ENCODE results near the gene LILRB4. TPM values are rescaled to one million over a fixed set of nuclear protein-coding genes. Genes with fewer than 3 reads are reported as not detected.

LILRB4 gene
- total and polyA plus RNA-seq, 12 donors = 0.83 to 26.4 (median 10.6) TPM

- no peak overlapping the region for H3K4me3 ChIP-seq
- H3K27me3 ChIP-seq = no peaks in the 10 kb centered on the region
- no peak overlapping the region for H3K27ac ChIP-seq
- no peak for DNase-seq
- no peak for TF ChIP-seq POLR2A (IDR thresholded peaks at IDR 0.05)
- no peak for TF ChIP-seq CTCF (IDR thresholded peaks at IDR 0.05)
- H3K36me3 ChIP-seq (replicated peaks in 1 of 2) = no peaks in the 10 kb centered on the region
- intact Hi-C loops (cut with DNase I) = no loop called here
- no peaks in the 10 kb centered on the region for H3K9me3 ChIP-seq (replicated peaks in 1 of 3)
- H3K4me1 ChIP-seq (replicated peaks in 1 of 2) = no peaks in the 10 kb centered on the region
- 56 to 67% (median 64%) methylated on average over 6 of the region's 6 CpGs for WGBS, 4 donors
Observed at GRCh38 chr19:54660964-54661363, 1.8 kb upstream of the LILRB4 start.

DNA sequence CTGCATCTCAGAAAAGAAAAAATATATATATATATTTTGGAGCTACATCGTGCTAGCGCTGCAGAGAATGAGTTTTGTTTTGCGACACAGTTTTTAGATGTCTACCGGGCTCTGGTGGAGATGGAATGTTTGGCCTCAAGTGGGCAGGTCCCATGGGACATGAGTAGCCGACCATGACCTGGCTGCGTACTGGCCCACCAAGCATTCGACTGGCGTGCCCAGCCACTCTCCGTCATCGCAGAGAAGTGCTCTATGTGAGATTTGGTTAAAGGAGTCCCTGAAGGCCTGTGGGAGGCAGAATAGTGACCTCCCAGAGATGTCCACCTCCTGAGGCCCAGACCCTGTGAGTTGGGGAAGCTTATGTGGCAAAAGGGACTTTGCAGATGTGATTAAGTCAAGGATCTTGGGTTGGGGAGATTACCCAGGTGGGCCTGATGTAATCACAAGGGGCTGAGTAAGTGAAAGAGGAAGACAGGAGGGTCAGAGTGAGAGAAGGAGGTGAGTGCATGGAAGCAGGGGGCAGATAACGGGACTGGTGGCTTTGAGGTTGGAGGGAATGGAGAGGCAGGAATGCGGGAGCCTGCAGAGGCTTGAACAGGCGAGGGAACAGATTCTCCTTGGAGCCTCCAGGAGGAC lies 821 bp upstream of the LILRB4 start:
- Histone ChIP-seq H3K4me1 (replicated peaks in 1 of 2) (no peaks in the 10 kb centered on the region), H3K9me3 (replicated peaks in 1 of 3) (no peaks in the 10 kb centered on the region), H3K27ac (no peak overlapping the region), H3K36me3 (replicated peaks in 1 of 2) (no peaks in the 10 kb centered on the region), H3K27me3 (no peaks in the 10 kb centered on the region), H3K4me3 (no peak overlapping the region)
- no peak for DNase-seq
- TF ChIP-seq CTCF (IDR thresholded peaks at IDR 0.05) (no peak), POLR2A (IDR thresholded peaks at IDR 0.05) (no peak)
- intact Hi-C loops (cut with DNase I) = no loop called here
- 78 to 85% (median 82%) methylated on average over 13 of the region's 13 CpGs for WGBS, 4 donors

GRCh38 chr19:54665530-54665929 lies 2.7 kb downstream of the LILRB4 start:
- Histone ChIP-seq H3K27me3 (no peaks in the 10 kb centered on the region), H3K36me3 (replicated peaks in 1 of 2) (no peaks in the 10 kb centered on the region), H3K4me3 (no peak overlapping the region), H3K4me1 (replicated peaks in 1 of 2) (no peaks in the 10 kb centered on the region), H3K9me3 (replicated peaks in 1 of 3) (peaks cover 0 to 8% (median 0%) of the 10 kb centered on the region in 3 donors), H3K27ac (no peak overlapping the region)
- DNase-seq = no peak
- intact Hi-C loops (cut with DNase I) = no loop called here
- WGBS, 4 donors = 83 to 95% (median 85%) methylated on average over 3 to 6 of the region's 6 CpGs
- TF ChIP-seq POLR2A (IDR thresholded peaks at IDR 0.05) = no peak
- TF ChIP-seq CTCF (IDR thresholded peaks at IDR 0.05) = no peak

DNA sequence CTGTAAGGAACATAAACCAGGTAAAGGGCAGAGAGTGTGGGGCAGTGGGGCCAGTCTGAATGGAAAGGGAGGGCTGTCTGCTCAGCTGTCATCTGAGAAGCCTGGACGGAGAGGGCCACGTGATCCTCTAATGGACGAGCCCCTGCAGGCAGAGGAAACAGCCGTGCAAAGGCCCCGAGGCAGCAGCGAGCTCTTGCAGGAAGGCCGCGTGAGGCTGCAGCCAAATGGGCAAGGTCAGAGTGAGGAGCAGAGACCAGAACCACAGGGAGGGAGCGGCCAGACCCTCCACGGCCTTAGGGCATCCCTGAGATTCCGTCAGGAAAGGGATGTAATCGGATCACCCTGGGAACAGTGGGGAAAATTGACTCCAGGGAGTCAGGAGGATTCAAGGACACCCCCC lies 4.4 kb downstream of the LILRB4 start:
- TF ChIP-seq POLR2A (IDR thresholded peaks at IDR 0.05) (no peak), CTCF (IDR thresholded peaks at IDR 0.05) (no peak)
- H3K27ac ChIP-seq = no peak overlapping the region
- no peak for DNase-seq
- H3K27me3 ChIP-seq = no peaks in the 10 kb centered on the region
- 63 to 81% (median 79%) methylated on average over 12 of the region's 12 CpGs for WGBS, 4 donors
- peaks cover 0 to 8% (median 0%) of the 10 kb centered on the region in 3 donors for H3K9me3 ChIP-seq (replicated peaks in 1 of 3)
- intact Hi-C loops (cut with DNase I) = no loop called here
- H3K4me1 ChIP-seq (replicated peaks in 1 of 2) = no peaks in the 10 kb centered on the region
- no peak overlapping the region for H3K4me3 ChIP-seq
- no peaks in the 10 kb centered on the region for H3K36me3 ChIP-seq (replicated peaks in 1 of 2)
